WTC11 (cell line): Measurements from ENCODE around the gene TTC7B.

Experiments
- CREM ChIP-seq: sonication (generic); formaldehyde crosslinking; IDR thresholded peaks from 2 replicates; pipeline ENCODE4 v1.8.1; 2022; ENCODE audit warnings: mild to moderate bottlenecking, missing genetic modification reagents, moderate library complexity
- E2F4 ChIP-seq: sonication (generic); formaldehyde crosslinking; IDR thresholded peaks from 2 replicates; pipeline ENCODE4 v1.8.1; 2022; ENCODE audit warnings: low read depth, mild to moderate bottlenecking, moderate library complexity, missing genetic modification reagents, borderline replicate concordance
- ELF4 ChIP-seq: sonication (generic); formaldehyde crosslinking; IDR thresholded peaks from 2 replicates; pipeline ENCODE4 v1.8.1; 2022; ENCODE audit warnings: low read depth, mild to moderate bottlenecking, moderate library complexity, missing genetic modification reagents
- PREB ChIP-seq: sonication (generic); formaldehyde crosslinking; IDR thresholded peaks from 2 replicates; pipeline ENCODE4 v1.8.1; 2022; ENCODE audit warnings: mild to moderate bottlenecking, missing genetic modification reagents, moderate library complexity, borderline replicate concordance
- SMAD3 ChIP-seq: sonication (generic); formaldehyde crosslinking; IDR thresholded peaks from 2 replicates; pipeline ENCODE4 v1.8.0; 2022; ENCODE audit warnings: missing genetic modification reagents, mild to moderate bottlenecking, borderline replicate concordance
- SMAD4 ChIP-seq: sonication (generic); formaldehyde crosslinking; IDR thresholded peaks from 2 replicates; pipeline ENCODE4 v1.8.0; 2022; ENCODE audit warnings: mild to moderate bottlenecking, missing genetic modification reagents
- TEAD4 ChIP-seq: sonication (generic); formaldehyde crosslinking; IDR thresholded peaks from 2 replicates; pipeline ENCODE4 v1.8.0; 2022; ENCODE audit warnings: mild to moderate bottlenecking, missing genetic modification reagents
- USF1 ChIP-seq: sonication (generic); formaldehyde crosslinking; IDR thresholded peaks from 2 replicates; pipeline ENCODE4 v1.8.0; 2022; ENCODE audit warnings: mild to moderate bottlenecking, missing genetic modification reagents
- USF2 ChIP-seq: sonication (generic); formaldehyde crosslinking; IDR thresholded peaks from 2 replicates; pipeline ENCODE4 v1.8.1; 2023; ENCODE audit warnings: mild to moderate bottlenecking, missing genetic modification reagents, moderate library complexity
- ZNF263 ChIP-seq: sonication (generic); formaldehyde crosslinking; IDR thresholded peaks from 2 replicates; pipeline ENCODE4 v1.8.1; 2022; ENCODE audit warnings: low read depth, mild to moderate bottlenecking, moderate library complexity, missing genetic modification reagents
- TF ChIP-seq, protein P1 (sequence below): sonication (generic); formaldehyde crosslinking; IDR thresholded peaks from 2 replicates; pipeline ENCODE4 v1.8.0; 2022; ENCODE audit warnings: mild to moderate bottlenecking, missing genetic modification reagents
- TF ChIP-seq, protein P2 (sequence below): sonication (generic); formaldehyde crosslinking; IDR thresholded peaks from 2 replicates; pipeline ENCODE4 v1.8.1; 2023; ENCODE audit warnings: mild to moderate bottlenecking, moderate library complexity, missing genetic modification reagents
- TF ChIP-seq, protein P3 (sequence below): fragments of 200-600 bp; IDR thresholded peaks from 2 replicates; pipeline ENCODE4 v1.8.0; 2022; ENCODE audit warnings: antibody characterized with exemption

- TF ChIP-seq, protein P1, sequence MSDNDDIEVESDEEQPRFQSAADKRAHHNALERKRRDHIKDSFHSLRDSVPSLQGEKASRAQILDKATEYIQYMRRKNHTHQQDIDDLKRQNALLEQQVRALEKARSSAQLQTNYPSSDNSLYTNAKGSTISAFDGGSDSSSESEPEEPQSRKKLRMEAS (CRISPR knock-in tag): no peak
- no peak for TF ChIP-seq SMAD3 (CRISPR knock-in tag)
- no peak for TF ChIP-seq USF1
- TF ChIP-seq USF2 (CRISPR knock-in tag): no peak
- no peak for TF ChIP-seq CREM
- TF ChIP-seq, protein P2, sequence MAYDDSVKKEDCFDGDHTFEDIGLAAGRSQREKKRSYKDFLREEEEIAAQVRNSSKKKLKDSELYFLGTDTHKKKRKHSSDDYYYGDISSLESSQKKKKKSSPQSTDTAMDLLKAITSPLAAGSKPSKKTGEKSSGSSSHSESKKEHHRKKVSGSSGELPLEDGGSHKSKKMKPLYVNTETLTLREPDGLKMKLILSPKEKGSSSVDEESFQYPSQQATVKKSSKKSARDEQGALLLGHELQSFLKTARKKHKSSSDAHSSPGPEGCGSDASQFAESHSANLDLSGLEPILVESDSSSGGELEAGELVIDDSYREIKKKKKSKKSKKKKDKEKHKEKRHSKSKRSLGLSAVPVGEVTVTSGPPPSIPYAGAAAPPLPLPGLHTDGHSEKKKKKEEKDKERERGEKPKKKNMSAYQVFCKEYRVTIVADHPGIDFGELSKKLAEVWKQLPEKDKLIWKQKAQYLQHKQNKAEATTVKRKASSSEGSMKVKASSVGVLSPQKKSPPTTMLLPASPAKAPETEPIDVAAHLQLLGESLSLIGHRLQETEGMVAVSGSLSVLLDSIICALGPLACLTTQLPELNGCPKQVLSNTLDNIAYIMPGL (CRISPR knock-in tag): no peak
- TF ChIP-seq E2F4: no peak
- TF ChIP-seq, protein P3, sequence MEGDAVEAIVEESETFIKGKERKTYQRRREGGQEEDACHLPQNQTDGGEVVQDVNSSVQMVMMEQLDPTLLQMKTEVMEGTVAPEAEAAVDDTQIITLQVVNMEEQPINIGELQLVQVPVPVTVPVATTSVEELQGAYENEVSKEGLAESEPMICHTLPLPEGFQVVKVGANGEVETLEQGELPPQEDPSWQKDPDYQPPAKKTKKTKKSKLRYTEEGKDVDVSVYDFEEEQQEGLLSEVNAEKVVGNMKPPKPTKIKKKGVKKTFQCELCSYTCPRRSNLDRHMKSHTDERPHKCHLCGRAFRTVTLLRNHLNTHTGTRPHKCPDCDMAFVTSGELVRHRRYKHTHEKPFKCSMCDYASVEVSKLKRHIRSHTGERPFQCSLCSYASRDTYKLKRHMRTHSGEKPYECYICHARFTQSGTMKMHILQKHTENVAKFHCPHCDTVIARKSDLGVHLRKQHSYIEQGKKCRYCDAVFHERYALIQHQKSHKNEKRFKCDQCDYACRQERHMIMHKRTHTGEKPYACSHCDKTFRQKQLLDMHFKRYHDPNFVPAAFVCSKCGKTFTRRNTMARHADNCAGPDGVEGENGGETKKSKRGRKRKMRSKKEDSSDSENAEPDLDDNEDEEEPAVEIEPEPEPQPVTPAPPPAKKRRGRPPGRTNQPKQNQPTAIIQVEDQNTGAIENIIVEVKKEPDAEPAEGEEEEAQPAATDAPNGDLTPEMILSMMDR: no peak
- TF ChIP-seq PREB (CRISPR knock-in tag): no peak
- no peak for TF ChIP-seq TEAD4
- TF ChIP-seq ZNF263: no peak
- TF ChIP-seq SMAD4 (CRISPR knock-in tag): no peak
- no peak for TF ChIP-seq ELF4 (CRISPR knock-in tag)
Measured at GRCh38 chr14:90721619-90722305, 94.5 kb downstream of the TTC7B start.
